ENCODE measurements around the gene ST6GALNAC4. TPM values are rescaled to one million over a fixed set of nuclear protein-coding genes. Genes with fewer than 3 reads are reported as not detected.
A peak's percentile ranks its signal among the peaks of the same experiment; 100 is the strongest.

ST6GALNAC4 gene
- total RNA-seq, 1 donor from 2014 or later = 5.5 TPM

DNA sequence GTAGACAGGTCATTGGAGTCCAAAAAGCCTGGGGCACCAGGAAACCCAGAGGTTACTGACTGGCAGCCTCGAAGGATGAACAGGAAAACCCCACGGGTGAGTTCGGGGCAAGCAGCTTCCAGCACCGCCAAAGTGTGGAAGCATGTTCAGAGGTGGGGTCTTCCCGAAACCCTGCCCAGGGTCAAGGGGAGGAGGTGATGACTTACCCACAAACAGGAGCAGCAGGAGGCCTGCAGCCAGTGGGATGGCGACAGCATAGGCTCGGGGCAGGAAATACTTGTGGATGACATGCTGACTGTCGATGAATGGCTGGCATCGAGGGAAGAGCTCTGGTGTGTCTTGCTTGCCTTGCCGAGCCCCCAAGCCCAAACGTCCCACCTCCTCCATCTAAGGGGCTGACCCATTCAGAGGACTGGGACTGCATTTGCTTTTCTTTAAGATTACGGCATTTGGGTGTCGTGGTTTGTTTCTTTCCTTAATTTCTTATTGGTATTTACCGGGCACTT, 19.6 kb upstream of the ST6GALNAC4 start:
- Mint-ChIP-seq H3K27me3 (ENCODE audit: insufficient read depth, low read depth) (peaks cover 10% of the 10 kb centered on the region), H3K36me3 (peaks cover 7% of the 10 kb centered on the region), H3K4me1 (peaks cover 34% of the 10 kb centered on the region), H3K9me3 (no peaks in the 10 kb centered on the region), H3K27ac (peak overlapping the region; percentile 44), H3K4me3 (peak overlapping the region; percentile 97)
- no peaks in the 10 kb centered on the region for H3K36me3 ChIP-seq
- no peak overlapping the region for H2AFZ ChIP-seq (replicated peaks)
- peaks cover 16% of the 10 kb centered on the region for H3K79me2 ChIP-seq (ENCODE audit: low read depth)
- H3F3A ChIP-seq (ENCODE audit: low read depth) = peaks cover 18% of the 10 kb centered on the region
- no peaks in the 10 kb centered on the region for H3K27me3 ChIP-seq
- TF ChIP-seq EZH2 (IDR thresholded peaks at IDR 0.05) (no peak), EZH2phosphoT487 (IDR thresholded peaks at IDR 0.05) (no peak)
- TF ChIP-seq, protein P1, sequence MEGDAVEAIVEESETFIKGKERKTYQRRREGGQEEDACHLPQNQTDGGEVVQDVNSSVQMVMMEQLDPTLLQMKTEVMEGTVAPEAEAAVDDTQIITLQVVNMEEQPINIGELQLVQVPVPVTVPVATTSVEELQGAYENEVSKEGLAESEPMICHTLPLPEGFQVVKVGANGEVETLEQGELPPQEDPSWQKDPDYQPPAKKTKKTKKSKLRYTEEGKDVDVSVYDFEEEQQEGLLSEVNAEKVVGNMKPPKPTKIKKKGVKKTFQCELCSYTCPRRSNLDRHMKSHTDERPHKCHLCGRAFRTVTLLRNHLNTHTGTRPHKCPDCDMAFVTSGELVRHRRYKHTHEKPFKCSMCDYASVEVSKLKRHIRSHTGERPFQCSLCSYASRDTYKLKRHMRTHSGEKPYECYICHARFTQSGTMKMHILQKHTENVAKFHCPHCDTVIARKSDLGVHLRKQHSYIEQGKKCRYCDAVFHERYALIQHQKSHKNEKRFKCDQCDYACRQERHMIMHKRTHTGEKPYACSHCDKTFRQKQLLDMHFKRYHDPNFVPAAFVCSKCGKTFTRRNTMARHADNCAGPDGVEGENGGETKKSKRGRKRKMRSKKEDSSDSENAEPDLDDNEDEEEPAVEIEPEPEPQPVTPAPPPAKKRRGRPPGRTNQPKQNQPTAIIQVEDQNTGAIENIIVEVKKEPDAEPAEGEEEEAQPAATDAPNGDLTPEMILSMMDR (IDR thresholded peaks at IDR 0.05) = no peak
- no peaks in the 10 kb centered on the region for H3K9me3 ChIP-seq (ENCODE audit: low read depth)
- H3K4me1 ChIP-seq = peaks cover 11% of the 10 kb centered on the region
- H3K9ac ChIP-seq = peak overlapping the region; percentile 80
- peaks cover 15% of the 10 kb centered on the region for H4K20me1 ChIP-seq (ENCODE audit: low read depth)
- H3K4me2 ChIP-seq = peak overlapping the region; percentile 99
- H3K27ac ChIP-seq = no peak overlapping the region
- no peak for DNase-seq (ENCODE audit: low spot score)
- peak overlapping the region; percentile 94 for H3K4me3 ChIP-seq

DNA sequence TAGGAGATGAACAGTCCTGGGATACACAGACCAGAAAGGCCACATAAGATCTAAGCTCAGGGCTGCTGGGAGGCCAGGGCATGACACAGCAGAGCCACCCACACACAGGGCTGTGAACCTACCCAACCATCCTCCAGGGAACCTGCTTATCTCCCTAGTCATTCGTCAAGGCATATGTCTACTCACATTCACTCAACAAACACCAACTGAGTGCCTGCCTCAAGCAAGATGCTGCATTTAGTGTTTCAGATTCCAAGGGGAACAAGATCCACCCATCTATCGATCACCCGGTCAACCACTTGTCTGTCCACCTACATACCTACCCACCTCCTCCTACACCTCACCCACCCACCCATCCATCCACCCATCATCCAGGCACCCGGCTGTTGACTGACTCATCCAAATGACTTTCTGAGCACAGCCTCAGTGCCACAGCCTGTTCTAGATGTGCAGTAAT, 19.0 kb upstream of the ST6GALNAC4 start:
- H3K4me1 Mint-ChIP-seq = peaks cover 39% of the 10 kb centered on the region
- no peak overlapping the region for H3K4me2 ChIP-seq
- no peaks in the 10 kb centered on the region for H3K36me3 ChIP-seq
- H3F3A ChIP-seq (ENCODE audit: low read depth) = peaks cover 25% of the 10 kb centered on the region
- no peaks in the 10 kb centered on the region for H3K9me3 Mint-ChIP-seq
- peak overlapping the region; percentile 97 for H3K4me3 Mint-ChIP-seq
- H3K4me1 ChIP-seq = peaks cover 11% of the 10 kb centered on the region
- peaks cover 15% of the 10 kb centered on the region for H4K20me1 ChIP-seq (ENCODE audit: low read depth)
- H2AFZ ChIP-seq (replicated peaks) = no peak overlapping the region
- H3K79me2 ChIP-seq (ENCODE audit: low read depth) = peaks cover 16% of the 10 kb centered on the region
- H3K27me3 ChIP-seq = no peaks in the 10 kb centered on the region
- H3K9ac ChIP-seq = no peak overlapping the region
- H3K9me3 ChIP-seq (ENCODE audit: low read depth) = no peaks in the 10 kb centered on the region
- no peak overlapping the region for H3K27ac ChIP-seq
- H3K36me3 Mint-ChIP-seq = peaks cover 6% of the 10 kb centered on the region
- TF ChIP-seq, protein P1 (IDR thresholded peaks at IDR 0.05) = no peak
- no peak for TF ChIP-seq EZH2 (IDR thresholded peaks at IDR 0.05)
- TF ChIP-seq EZH2phosphoT487 (IDR thresholded peaks at IDR 0.05) = no peak
- no peak overlapping the region for H3K4me3 ChIP-seq
- DNase-seq (ENCODE audit: low spot score) = no peak
- H3K27me3 Mint-ChIP-seq (ENCODE audit: insufficient read depth, low read depth) = peaks cover 14% of the 10 kb centered on the region
- H3K27ac Mint-ChIP-seq = peak overlapping the region; percentile 57

DNA sequence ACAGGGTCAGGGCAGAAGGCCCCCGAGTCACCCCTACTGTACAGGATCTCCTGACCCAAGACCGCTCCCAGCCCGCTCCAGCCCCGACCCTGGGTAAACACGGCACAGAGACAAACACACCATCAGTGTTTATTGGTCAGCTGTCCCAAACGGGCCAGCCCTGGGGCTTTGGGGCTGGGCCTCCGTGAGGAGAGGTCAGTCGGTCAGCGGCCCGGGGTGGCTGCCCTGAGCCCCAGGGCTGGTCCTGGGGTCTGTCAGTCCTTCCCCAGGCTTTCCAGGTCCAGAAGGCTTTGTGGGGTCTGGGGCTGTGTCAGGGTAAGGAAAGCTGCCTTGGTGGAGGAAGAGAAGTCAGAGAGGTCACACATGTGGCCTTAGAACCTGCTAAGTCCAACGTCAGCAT, 18.1 kb upstream of the ST6GALNAC4 start:
- Histone ChIP-seq H3K9ac (no peak overlapping the region), H3K9me3 (ENCODE audit: low read depth) (no peaks in the 10 kb centered on the region), H3K4me1 (peaks cover 15% of the 10 kb centered on the region), H3K79me2 (ENCODE audit: low read depth) (peaks cover 16% of the 10 kb centered on the region), H3F3A (ENCODE audit: low read depth) (peaks cover 31% of the 10 kb centered on the region), H2AFZ (replicated peaks) (no peak overlapping the region), H3K27me3 (peaks cover 2% of the 10 kb centered on the region), H3K27ac (no peak overlapping the region), H4K20me1 (ENCODE audit: low read depth) (peaks cover 17% of the 10 kb centered on the region), H3K4me2 (no peak overlapping the region), H3K4me3 (no peak overlapping the region), H3K36me3 (no peaks in the 10 kb centered on the region)
- no peak for TF ChIP-seq EZH2 (IDR thresholded peaks at IDR 0.05)
- TF ChIP-seq EZH2phosphoT487 (IDR thresholded peaks at IDR 0.05) = no peak
- TF ChIP-seq, protein P1 (IDR thresholded peaks at IDR 0.05) = no peak
- DNase-seq (ENCODE audit: low spot score) = no peak
- Mint-ChIP-seq H3K9me3 (no peaks in the 10 kb centered on the region), H3K4me3 (peak overlapping the region; percentile 72), H3K36me3 (peaks cover 6% of the 10 kb centered on the region), H3K27me3 (ENCODE audit: insufficient read depth, low read depth) (peaks cover 18% of the 10 kb centered on the region), H3K4me1 (peaks cover 41% of the 10 kb centered on the region), H3K27ac (no peak overlapping the region)
